Left ventricle myocardium inferior (tissue), 1 donor: ENCODE measurements around the gene DST. TPM values are rescaled to one million over a fixed set of nuclear protein-coding genes. Genes with fewer than 3 reads are reported as not detected.
A peak's percentile ranks its signal among the peaks of the same experiment; 100 is the strongest.

Source experiments
- DNase-seq: peaks from one replicate; pipeline ENCODE4 v3.0.0-alpha.2; 2020
- H3K27ac ChIP-seq: fragments of 200-600 bp; replicated peaks from 2 replicates; pipeline ENCODE4 v1.8.0; 2021
- H3K27me3 ChIP-seq: fragments of 200-600 bp; 2 replicates; pipeline ENCODE4 v1.8.0; 2021; ENCODE audit warnings: low read depth
- H3K36me3 ChIP-seq: fragments of 200-600 bp; 2 replicates; pipeline ENCODE4 v1.8.0; 2021
- H3K4me1 ChIP-seq: fragments of 200-600 bp; 2 replicates; pipeline ENCODE4 v1.8.0; 2021
- H3K4me3 ChIP-seq: fragments of 200-600 bp; 2 replicates; pipeline ENCODE4 v1.8.0; 2021; ENCODE audit warnings: mild to moderate bottlenecking, moderate library complexity
- H3K9me3 ChIP-seq: fragments of 200-600 bp; replicated peaks from 2 replicates; pipeline ENCODE4 v1.8.0; 2021
- intact Hi-C: fragments of 100-400 bp; cut with micrococcal nuclease; formaldehyde crosslinking; loops from one replicate; pipeline ENCODE4 v1.11.0; 2022
- total RNA-seq: library from RNA; stranded (reverse); fragmentation: NEBNext Ultra II Directional; extraction: Animal tissue kit (Norgen Biotek cat#: 25700); gene quantifications from one replicate; pipeline ENCODE4 v1.2.1, GENCODE V29; 2021
- TF ChIP-seq, protein P1 (sequence below): fragments of 200-600 bp; IDR thresholded peaks from 2 replicates; pipeline ENCODE4 v1.8.0; 2021; ENCODE audit warnings: antibody characterized with exemption, mild to moderate bottlenecking, borderline replicate concordance
- donor health status: DM: no; HTN: yes; CAD: no; lungs with severe emphysema.

The DST gene
- total RNA-seq, 1 donor from 2014 or later, result 331 TPM

DNA sequence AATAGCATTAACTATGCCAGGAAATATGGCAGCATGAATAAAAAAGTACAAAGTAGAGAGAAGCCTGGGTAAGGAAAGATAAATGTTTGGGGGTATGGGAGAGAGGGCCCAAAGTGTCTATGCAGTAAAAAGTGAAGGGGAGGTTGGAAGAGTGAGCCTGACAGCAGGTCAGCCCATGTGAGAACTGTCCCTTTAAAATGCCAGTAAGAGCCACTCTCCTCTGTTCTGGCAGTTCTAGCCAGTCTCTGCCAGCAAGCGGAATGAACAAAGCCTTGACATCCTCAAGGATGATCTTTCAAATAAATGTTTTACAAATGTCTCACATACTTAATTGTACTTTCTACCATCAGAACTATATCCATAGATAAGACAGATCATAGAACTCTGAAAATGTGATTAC is 164.5 kb downstream of the DST start:
- DNase-seq, result no peak
- no peak overlapping the region for H3K4me3 ChIP-seq
- peaks cover 10% of the 10 kb centered on the region for H3K9me3 ChIP-seq
- no peak overlapping the region for H3K27ac ChIP-seq
- intact Hi-C loops, result no loop called here
- H3K36me3 ChIP-seq, result peaks cover 90% of the 10 kb centered on the region
- H3K27me3 ChIP-seq, result no peaks in the 10 kb centered on the region
- H3K4me1 ChIP-seq, result peaks cover 53% of the 10 kb centered on the region
- TF ChIP-seq, protein P1, sequence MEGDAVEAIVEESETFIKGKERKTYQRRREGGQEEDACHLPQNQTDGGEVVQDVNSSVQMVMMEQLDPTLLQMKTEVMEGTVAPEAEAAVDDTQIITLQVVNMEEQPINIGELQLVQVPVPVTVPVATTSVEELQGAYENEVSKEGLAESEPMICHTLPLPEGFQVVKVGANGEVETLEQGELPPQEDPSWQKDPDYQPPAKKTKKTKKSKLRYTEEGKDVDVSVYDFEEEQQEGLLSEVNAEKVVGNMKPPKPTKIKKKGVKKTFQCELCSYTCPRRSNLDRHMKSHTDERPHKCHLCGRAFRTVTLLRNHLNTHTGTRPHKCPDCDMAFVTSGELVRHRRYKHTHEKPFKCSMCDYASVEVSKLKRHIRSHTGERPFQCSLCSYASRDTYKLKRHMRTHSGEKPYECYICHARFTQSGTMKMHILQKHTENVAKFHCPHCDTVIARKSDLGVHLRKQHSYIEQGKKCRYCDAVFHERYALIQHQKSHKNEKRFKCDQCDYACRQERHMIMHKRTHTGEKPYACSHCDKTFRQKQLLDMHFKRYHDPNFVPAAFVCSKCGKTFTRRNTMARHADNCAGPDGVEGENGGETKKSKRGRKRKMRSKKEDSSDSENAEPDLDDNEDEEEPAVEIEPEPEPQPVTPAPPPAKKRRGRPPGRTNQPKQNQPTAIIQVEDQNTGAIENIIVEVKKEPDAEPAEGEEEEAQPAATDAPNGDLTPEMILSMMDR, result no peak

DNA sequence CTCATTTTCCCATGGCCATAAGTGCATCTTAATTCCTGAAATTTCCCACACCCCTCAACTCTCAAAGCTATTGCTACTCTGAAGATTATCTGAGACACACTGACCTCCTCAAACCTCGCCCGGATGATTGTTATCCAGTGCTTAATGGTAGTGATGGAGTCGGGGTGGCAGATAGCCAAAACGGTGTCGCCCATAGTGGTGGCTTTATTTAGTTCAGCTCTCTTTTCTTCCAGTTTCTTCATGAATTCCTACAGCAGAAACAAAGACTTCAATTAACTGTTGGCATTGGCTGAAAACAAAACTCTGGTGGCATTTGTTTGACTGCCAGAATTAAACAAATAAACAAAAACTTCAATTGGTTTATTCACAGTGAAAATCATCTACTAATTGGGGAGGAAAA is 165.4 kb downstream of the DST start:
- Histone ChIP-seq H3K9me3 (peaks cover 10% of the 10 kb centered on the region), H3K4me3 (no peak overlapping the region), H3K36me3 (peaks cover 90% of the 10 kb centered on the region), H3K27me3 (no peaks in the 10 kb centered on the region), H3K27ac (no peak overlapping the region), H3K4me1 (peaks cover 45% of the 10 kb centered on the region)
- TF ChIP-seq, protein P1, result no peak
- no peak for DNase-seq
- intact Hi-C loops, result no loop called here

DNA sequence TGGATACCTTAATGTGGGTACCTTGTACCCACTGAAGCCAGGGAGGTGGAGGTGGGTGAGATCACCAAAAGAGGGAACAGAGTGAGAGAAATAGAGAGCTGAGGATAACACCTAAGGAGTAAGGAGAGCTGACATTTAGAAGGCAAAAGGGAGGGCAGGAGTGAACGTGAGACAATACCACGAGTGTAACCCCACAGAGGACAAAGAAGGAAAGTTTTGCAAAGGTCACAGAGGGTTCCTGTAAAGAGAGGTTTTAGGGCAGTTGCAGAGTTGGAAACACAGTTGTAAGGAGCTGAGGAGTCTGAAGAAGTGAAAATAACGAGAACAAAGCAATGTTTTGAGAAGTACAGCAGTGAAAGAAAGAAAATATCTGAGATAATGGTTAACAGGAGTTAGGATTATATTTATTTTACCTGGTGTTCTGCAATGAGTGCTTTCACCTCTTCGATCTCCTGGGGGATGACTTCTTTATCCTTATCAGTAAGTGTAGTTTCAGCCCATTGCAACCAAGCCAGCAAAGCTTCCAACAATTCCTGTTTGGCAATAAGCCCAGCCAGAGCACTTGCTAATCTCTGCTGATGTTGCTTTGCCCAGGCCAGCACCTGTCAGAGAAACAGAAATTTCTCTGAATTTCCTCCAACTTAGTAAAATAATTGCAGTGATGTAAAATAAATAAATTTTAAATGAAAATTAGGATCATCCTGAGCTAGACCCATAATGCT is 166.8 kb downstream of the DST start:
- TF ChIP-seq, protein P1, result no peak
- peak; percentile 20 for DNase-seq
- Histone ChIP-seq H3K9me3 (peaks cover 10% of the 10 kb centered on the region), H3K27ac (peak overlapping the region; percentile 65), H3K36me3 (peaks cover 90% of the 10 kb centered on the region), H3K27me3 (no peaks in the 10 kb centered on the region), H3K4me1 (peaks cover 34% of the 10 kb centered on the region), H3K4me3 (no peak overlapping the region)
- intact Hi-C loops, result no loop called here

DNA sequence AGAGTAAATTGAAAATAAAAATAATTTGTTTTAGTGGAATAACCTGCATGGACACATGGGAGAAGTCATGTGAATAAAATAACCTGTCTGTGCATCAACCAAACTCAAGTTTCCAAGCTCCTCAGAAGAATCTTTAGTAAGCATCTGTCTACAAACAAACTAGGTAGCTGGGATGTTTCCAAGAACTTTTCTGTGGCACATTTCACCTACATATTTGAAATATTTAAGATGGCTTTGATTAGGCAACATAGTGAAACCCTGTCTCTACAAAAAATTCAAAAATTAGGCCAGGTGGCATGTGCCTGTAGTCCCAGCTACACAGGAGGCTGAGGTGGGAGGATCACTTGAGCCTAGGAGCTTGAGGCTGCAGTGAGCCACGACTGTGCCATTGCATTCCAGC is 168.2 kb downstream of the DST start:
- H3K36me3 ChIP-seq, result peaks cover 88% of the 10 kb centered on the region
- no peak overlapping the region for H3K4me3 ChIP-seq
- TF ChIP-seq, protein P1, result no peak
- H3K9me3 ChIP-seq, result peaks cover 6% of the 10 kb centered on the region
- intact Hi-C loops, result no loop called here
- no peak for DNase-seq
- H3K4me1 ChIP-seq, result peaks cover 34% of the 10 kb centered on the region
- H3K27me3 ChIP-seq, result no peaks in the 10 kb centered on the region
- H3K27ac ChIP-seq, result no peak overlapping the region

DNA sequence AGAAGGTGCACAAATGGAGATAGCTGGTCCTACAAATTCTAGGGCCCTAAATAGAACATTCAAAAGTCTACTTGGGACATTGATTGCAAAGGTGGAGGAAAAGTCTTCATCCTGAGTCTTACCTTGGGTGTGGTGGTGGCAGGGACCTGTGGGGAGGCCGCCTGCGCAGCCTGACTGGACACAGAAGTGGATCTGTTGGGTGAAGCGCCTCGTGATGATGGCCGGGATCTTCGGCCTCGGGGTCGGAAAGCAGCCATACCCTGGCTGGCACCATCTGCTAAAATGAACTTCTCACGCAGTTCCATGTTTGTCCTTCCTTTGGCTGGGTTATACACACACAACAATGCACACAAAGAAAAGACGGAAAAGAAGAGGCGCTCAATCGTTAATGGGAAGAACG is 179.2 kb downstream of the DST start:
- Histone ChIP-seq H3K27me3 (no peaks in the 10 kb centered on the region), H3K9me3 (no peaks in the 10 kb centered on the region), H3K4me3 (no peak overlapping the region), H3K4me1 (peaks cover 6% of the 10 kb centered on the region), H3K36me3 (peaks cover 90% of the 10 kb centered on the region), H3K27ac (no peak overlapping the region)
- DNase-seq, result no peak
- TF ChIP-seq, protein P1, result no peak
- intact Hi-C loops, result no loop called here
